GM12878 (cell line): ENCODE results near the gene TPSB2. TPM values are rescaled to one million over a fixed set of nuclear protein-coding genes. Genes with fewer than 3 reads are reported as not detected.

Experiments used
- ATAC-seq: fragments of 200-7000 bp; cut with Tn5 transposase; 3 replicates; pipeline ENCODE4 v1.9.1; 2020; ENCODE audit warnings: mild to moderate bottlenecking, moderate library complexity
- BruUV-seq: library from RNA; stranded (reverse); fragments of 400-500 nt; replicated peaks from 2 replicates; lab custom pipeline; 2021; lab: Mats Ljungman, UMichigan
- CTCF ChIA-PET: fragments of 300-600 bp; sonication (Branson Sonifier 250); formaldehyde crosslinking; extraction: SDS; loops from one replicate; lab custom pipeline; 2021; ENCODE audit warnings: inconsistent platforms; lab: Yijun Ruan, JAX
- POLR2A ChIA-PET: fragments of 350-600 bp; formaldehyde crosslinking; extraction: SDS; loops from one replicate; lab custom pipeline; 2021; ENCODE audit warnings: inconsistent platforms; lab: Charles Lee
- RAD21 ChIA-PET: fragments of 300-600 bp; sonication (Branson Sonifier 250); formaldehyde crosslinking; loops from one replicate; lab custom pipeline; 2023; ENCODE audit warnings: antibody characterized with exemption; ENCODE audit not compliant: unreplicated experiment; lab: Charles Lee
- SMC1A ChIA-PET: fragments of 300-600 bp; sonication (Branson Sonifier 250); formaldehyde crosslinking; loops from one replicate; lab custom pipeline; 2023; ENCODE audit not compliant: unreplicated experiment, uncharacterized antibody; lab: Charles Lee
- DNase-seq: peaks from one replicate; pipeline ENCODE4 v3.0.0-alpha.2; 2011; ENCODE audit warnings: low read depth, low spot score
- FAIRE-seq: peaks from 3 replicates; lab custom pipeline; 2011; peaks lifted over from hg19 to GRCh38; lab: Jason Lieb, UNC
- H2AFZ ChIP-seq: 2 replicates; pipeline ENCODE4 v1.6.0; 2011; ENCODE audit warnings: low read depth, low read length, control low read depth; ENCODE audit not compliant: control insufficient read depth
- H3K27ac ChIP-seq: 2 replicates; pipeline ENCODE4 v1.5.1; 2011; ENCODE audit warnings: control low read depth; ENCODE audit not compliant: control insufficient read depth, insufficient read depth
- H3K27me3 ChIP-seq, 2 experiments: replicated peaks in 1 of 2; 2 replicates each; pipeline versions ENCODE4 v1.6.0 to v1.6.1; 2011; ENCODE audit warnings: low read length in 1 of 2; ENCODE audit not compliant: control insufficient read depth in 2 of 2, insufficient read depth in 2 of 2
- H3K36me3 ChIP-seq, 2 experiments: 2 replicates each; pipeline ENCODE4 v1.5.1; 2011; ENCODE audit warnings: low read length in 1 of 2; ENCODE audit not compliant: control insufficient read depth in 2 of 2, insufficient read depth in 2 of 2
- H3K4me1 ChIP-seq: 2 replicates; pipeline ENCODE4 v1.6.1; 2011; ENCODE audit warnings: mild to moderate bottlenecking, low read length, moderate library complexity, mixed read lengths; ENCODE audit not compliant: control insufficient read depth, insufficient read depth
- H3K4me2 ChIP-seq: 2 replicates; pipeline ENCODE4 v1.6.0; 2011; ENCODE audit warnings: control low read depth; ENCODE audit not compliant: control insufficient read depth, insufficient read depth
- H3K4me3 ChIP-seq: fragments of 200-600 bp; sonication (generic); 2 replicates; pipeline ENCODE4 v1.5.1; 2016
- H3K79me2 ChIP-seq: 2 replicates; pipeline ENCODE4 v1.6.0; 2011; ENCODE audit warnings: low read length; ENCODE audit not compliant: control insufficient read depth, insufficient read depth
- H3K9ac ChIP-seq: 2 replicates; pipeline ENCODE4 v1.8.0; 2011; ENCODE audit warnings: low read length, control low read depth, mixed read lengths; ENCODE audit not compliant: control insufficient read depth, insufficient read depth
- H3K9me3 ChIP-seq: replicated peaks from 3 replicates; pipeline ENCODE4 v1.5.1; 2011; ENCODE audit warnings: mild to moderate bottlenecking, low read length; ENCODE audit not compliant: control insufficient read depth, insufficient read depth
- H4K20me1 ChIP-seq: 2 replicates; pipeline ENCODE4 v1.6.0; 2011; ENCODE audit not compliant: control insufficient read depth, insufficient read depth
- EP300 ChIP-seq, 2 experiments: fragments of 150-350 bp in 1 of 2; IDR thresholded peaks; 2 replicates each; pipeline ENCODE4 v1.6.1; 2011 to 2012; ENCODE audit warnings: low read depth in 2 of 2, low read length in 2 of 2, borderline replicate concordance in 1 of 2, improper control_type of control experiment in 1 of 2, inconsistent platforms in 1 of 2; ENCODE audit not compliant: control insufficient read depth in 1 of 2
- MYC ChIP-seq: IDR thresholded peaks from 2 replicates; pipeline ENCODE4 v1.6.1; 2011; ENCODE audit warnings: mild to moderate bottlenecking, low read length, moderate library complexity, inconsistent platforms; ENCODE audit not compliant: insufficient read depth, insufficient replicate concordance, insufficient read length, severe bottlenecking
- POLR2AphosphoS2 ChIP-seq: IDR thresholded peaks from 2 replicates; pipeline ENCODE4 v1.6.1; 2011; ENCODE audit warnings: low read depth, mild to moderate bottlenecking, low read length, improper control_type of control experiment, moderate library complexity
- POLR2AphosphoS5 ChIP-seq: IDR thresholded peaks from 2 replicates; pipeline ENCODE4 v1.6.1; 2011; ENCODE audit warnings: mild to moderate bottlenecking, low read length, inconsistent platforms
- SRF ChIP-seq, 2 experiments: IDR thresholded peaks; 2 replicates each; pipeline ENCODE4 v1.6.1; 2011; ENCODE audit warnings: low read depth in 2 of 2, low read length in 2 of 2, mild to moderate bottlenecking in 1 of 2, moderate library complexity in 1 of 2
- ZSCAN29 ChIP-seq: fragments of 450-650 bp; IDR thresholded peaks from 2 replicates; pipeline ENCODE4 v1.6.1; 2017; ENCODE audit warnings: mild to moderate bottlenecking, moderate library complexity
- WGBS: methylation state at CpG from one replicate; pipeline ENCODE4 v1.1.6; 2016; ENCODE audit warnings: low lambda C conversion rate; ENCODE audit not compliant: insufficient replicate concordance, insufficient coverage; ENCODE audit errors: missing lambda C conversion rate; 5-methylcytosine and 5-hydroxymethylcytosine counted together
- in situ Hi-C: fragments of 300-500 bp; cut with MboI; formaldehyde crosslinking; loops from 9 replicates; pipeline ENCODE4 v1.14.3; 2018; ENCODE audit warnings: mixed read lengths
- intact Hi-C: fragments of 100-400 bp; cut with micrococcal nuclease; formaldehyde crosslinking; loops from one replicate; pipeline ENCODE4 v1.14.2; 2022; ENCODE audit not compliant: unreplicated experiment
- polyA plus RNA-seq, 11 experiments: library from polyadenylated mRNA; depleted of rRNA in 4 of 11; unstranded in 6 of 11; stranded (reverse) in 5 of 11; fragments of >200 nt; fragmentation: Nextera tagmentation in 4 of 11; fragmentation: Illumina TruSeq in 1 of 11; extraction: Ambion mirVana in 4 of 11; extraction: Trizol in 1 of 11; gene quantifications; 1 replicate in 1 of 11; 2 replicates in 10 of 11; pipeline versions ENCODE4 v1.2.1 to v1.2.3, GENCODE V29; 2011 to 2016; ENCODE audit warnings: inconsistent platforms in 2 of 11, missing spikeins in 2 of 11, low read depth in 1 of 11
- total RNA-seq, 4 experiments: library from RNA; depleted of rRNA in 3 of 4; stranded (reverse); fragments of >200 nt in 3 of 4; fragmentation: Illumina TruSeq in 1 of 4; extraction: Trizol in 1 of 4; gene quantifications; 2 replicates each; pipeline versions ENCODE4 v1.2.1 to v1.2.3, GENCODE V29; 2013 to 2021
- TF ChIP-seq, protein P1 (sequence below): fragments of 450-650 bp; conservative IDR thresholded peaks from 2 replicates; pipeline ENCODE4 v1.6.1; 2017; ENCODE audit warnings: mild to moderate bottlenecking, moderate library complexity

The TPSB2 gene
- total and polyA plus RNA-seq, 10 of the 15 experiments (the other 5 are each of a cell fraction or from before 2014, with no cell fraction given) = not detected

- ChIA-PET SMC1A (no interaction called here), POLR2A (no interaction called here), RAD21 (no interaction called here), CTCF (no interaction called here)
- H3K27me3 ChIP-seq = no peaks in the 10 kb centered on the region
- H3K9me3 ChIP-seq = no peaks in the 10 kb centered on the region
- WGBS = 69% methylated on average over 23 of the region's 23 CpGs
- DNase-seq (no peak), FAIRE-seq (no peak), ATAC-seq (no peak)
- no peak overlapping the region for H2AFZ ChIP-seq
- H3K27ac ChIP-seq = no peak overlapping the region
- TF ChIP-seq MYC (no peak), POLR2AphosphoS5 (no peak), POLR2AphosphoS2 (no peak), ZSCAN29 (no peak), EP300 (IDR thresholded peaks at IDR 0.05; ENCODE audit: borderline replicate concordance in 1 of 2, control insufficient read depth in 1 of 2, low read depth in 2 of 2, low read length in 2 of 2) (no peak), SRF (IDR thresholded peaks at IDR 0.05; ENCODE audit: low read depth in 2 of 2, low read length in 2 of 2) (no peak)
- TF ChIP-seq, protein P1, sequence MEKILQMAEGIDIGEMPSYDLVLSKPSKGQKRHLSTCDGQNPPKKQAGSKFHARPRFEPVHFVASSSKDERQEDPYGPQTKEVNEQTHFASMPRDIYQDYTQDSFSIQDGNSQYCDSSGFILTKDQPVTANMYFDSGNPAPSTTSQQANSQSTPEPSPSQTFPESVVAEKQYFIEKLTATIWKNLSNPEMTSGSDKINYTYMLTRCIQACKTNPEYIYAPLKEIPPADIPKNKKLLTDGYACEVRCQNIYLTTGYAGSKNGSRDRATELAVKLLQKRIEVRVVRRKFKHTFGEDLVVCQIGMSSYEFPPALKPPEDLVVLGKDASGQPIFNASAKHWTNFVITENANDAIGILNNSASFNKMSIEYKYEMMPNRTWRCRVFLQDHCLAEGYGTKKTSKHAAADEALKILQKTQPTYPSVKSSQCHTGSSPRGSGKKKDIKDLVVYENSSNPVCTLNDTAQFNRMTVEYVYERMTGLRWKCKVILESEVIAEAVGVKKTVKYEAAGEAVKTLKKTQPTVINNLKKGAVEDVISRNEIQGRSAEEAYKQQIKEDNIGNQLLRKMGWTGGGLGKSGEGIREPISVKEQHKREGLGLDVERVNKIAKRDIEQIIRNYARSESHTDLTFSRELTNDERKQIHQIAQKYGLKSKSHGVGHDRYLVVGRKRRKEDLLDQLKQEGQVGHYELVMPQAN = no peak
- in situ Hi-C loops = no loop called here
- no TSS peak for BruUV-seq
- no peaks in the 10 kb centered on the region for H3K79me2 ChIP-seq
- no peak overlapping the region for H3K9ac ChIP-seq
- no peaks in the 10 kb centered on the region for H4K20me1 ChIP-seq
- H3K4me2 ChIP-seq = no peak overlapping the region
- no peaks in the 10 kb centered on the region for H3K4me1 ChIP-seq
- no peak overlapping the region for H3K4me3 ChIP-seq
- intact Hi-C loops = no loop called here
- no peaks in the 10 kb centered on the region for H3K36me3 ChIP-seq
These were observed 19.5 kb downstream of the TPSB2 start for GRCh38 chr16:1210461-1210860.
